ENCODE data around the gene NDST3.

Gene NDST3

GRCh38 chr4:118173126-118173525 is 138.8 kb downstream of the NDST3 start:
- H3K9ac ChIP-seq (ENCODE audit: low read length): no peak overlapping the region
- no peak overlapping the region for H3K4me2 ChIP-seq (ENCODE audit: low read depth, low read length, poor library complexity, severe bottlenecking)
- no peak overlapping the region for H2AFZ ChIP-seq (ENCODE audit: low read depth, low read length, severe bottlenecking)
- H4K20me1 ChIP-seq (ENCODE audit: low read depth, low read length): no peaks in the 10 kb centered on the region
- no peaks in the 10 kb centered on the region for H3K79me2 ChIP-seq (ENCODE audit: insufficient read depth, low read length)
- TF ChIP-seq EZH2phosphoT487 (conservative IDR thresholded peaks at IDR 0.05; ENCODE audit: low read length): no peak
- no peak for TF ChIP-seq CTCF (IDR thresholded peaks at IDR 0.05; ENCODE audit: insufficient read depth, low read length, poor library complexity, severe bottlenecking)
- H3K27me3 ChIP-seq (ENCODE audit: low read length): no peaks in the 10 kb centered on the region
- H3K27ac ChIP-seq (ENCODE audit: low read depth, low read length): no peak overlapping the region
- H3K36me3 ChIP-seq (ENCODE audit: low read length): no peaks in the 10 kb centered on the region
- H3K9me2 ChIP-seq (replicated peaks; ENCODE audit: insufficient read depth, low read length): no peaks in the 10 kb centered on the region
- no peak overlapping the region for H3K4me3 ChIP-seq (ENCODE audit: insufficient read depth, low read length, poor library complexity, severe bottlenecking)
- no peaks in the 10 kb centered on the region for H3F3A ChIP-seq (ENCODE audit: insufficient read depth)
- H3K9me3 ChIP-seq (ENCODE audit: insufficient read depth, low read length): no peaks in the 10 kb centered on the region

DNA sequence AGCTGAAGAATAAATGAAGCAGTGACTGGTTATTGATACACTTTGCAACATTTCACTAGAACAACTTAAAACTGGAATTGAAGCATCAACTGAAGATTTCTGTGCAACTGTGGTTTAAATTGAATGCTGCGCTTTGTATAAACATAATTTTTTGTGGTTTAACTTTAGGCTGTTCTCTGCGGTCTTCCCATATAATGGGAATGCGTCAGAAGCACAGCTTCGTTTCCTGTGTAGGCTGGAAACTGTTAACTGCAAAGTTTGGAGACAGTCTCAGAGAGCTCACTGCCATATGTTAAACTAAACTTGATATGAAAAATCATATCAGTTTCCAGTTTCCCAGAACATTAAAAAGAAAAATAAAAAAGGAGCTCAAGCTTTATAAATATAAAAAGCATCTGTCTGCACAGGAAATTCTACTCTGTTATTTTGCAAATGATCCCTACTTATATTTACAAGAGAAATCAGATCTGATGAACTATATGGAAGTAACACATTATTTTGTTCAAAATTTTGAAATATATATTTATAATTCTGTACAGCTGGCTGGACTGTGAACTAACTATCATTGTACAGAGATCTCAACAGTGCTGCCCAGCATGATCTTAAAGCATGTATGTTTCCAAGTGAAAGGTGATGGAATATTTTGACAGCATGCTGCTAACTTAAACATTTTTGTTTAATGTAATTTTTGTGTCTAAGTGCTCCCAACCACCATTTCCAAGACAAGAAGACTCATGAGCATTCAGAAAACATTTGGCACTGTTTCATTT is 139.9 kb downstream of the NDST3 start:
- Histone ChIP-seq H3K4me2 (ENCODE audit: low read depth, low read length, poor library complexity, severe bottlenecking) (no peak overlapping the region), H3K9me2 (replicated peaks; ENCODE audit: insufficient read depth, low read length) (no peaks in the 10 kb centered on the region), H3K27ac (ENCODE audit: low read depth, low read length) (no peak overlapping the region), H3K4me3 (ENCODE audit: insufficient read depth, low read length, poor library complexity, severe bottlenecking) (no peak overlapping the region), H4K20me1 (ENCODE audit: low read depth, low read length) (no peaks in the 10 kb centered on the region), H3K36me3 (ENCODE audit: low read length) (no peaks in the 10 kb centered on the region), H3K79me2 (ENCODE audit: insufficient read depth, low read length) (no peaks in the 10 kb centered on the region), H3F3A (ENCODE audit: insufficient read depth) (no peaks in the 10 kb centered on the region), H3K9me3 (ENCODE audit: insufficient read depth, low read length) (no peaks in the 10 kb centered on the region), H2AFZ (ENCODE audit: low read depth, low read length, severe bottlenecking) (no peak overlapping the region), H3K9ac (ENCODE audit: low read length) (no peak overlapping the region), H3K27me3 (ENCODE audit: low read length) (no peaks in the 10 kb centered on the region)
- no peak for TF ChIP-seq EZH2phosphoT487 (conservative IDR thresholded peaks at IDR 0.05; ENCODE audit: low read length)
- no peak for TF ChIP-seq CTCF (IDR thresholded peaks at IDR 0.05; ENCODE audit: insufficient read depth, low read length, poor library complexity, severe bottlenecking)

GRCh38 chr4:118175506-118175905 is 141.2 kb downstream of the NDST3 start:
- Histone ChIP-seq H3K79me2 (ENCODE audit: insufficient read depth, low read length) (no peaks in the 10 kb centered on the region), H3K4me3 (ENCODE audit: insufficient read depth, low read length, poor library complexity, severe bottlenecking) (no peak overlapping the region), H4K20me1 (ENCODE audit: low read depth, low read length) (no peaks in the 10 kb centered on the region), H3K9me2 (replicated peaks; ENCODE audit: insufficient read depth, low read length) (no peaks in the 10 kb centered on the region), H3K9me3 (ENCODE audit: insufficient read depth, low read length) (no peaks in the 10 kb centered on the region), H3K27me3 (ENCODE audit: low read length) (no peaks in the 10 kb centered on the region), H3K36me3 (ENCODE audit: low read length) (no peaks in the 10 kb centered on the region), H2AFZ (ENCODE audit: low read depth, low read length, severe bottlenecking) (no peak overlapping the region), H3K9ac (ENCODE audit: low read length) (no peak overlapping the region), H3K27ac (ENCODE audit: low read depth, low read length) (no peak overlapping the region), H3K4me2 (ENCODE audit: low read depth, low read length, poor library complexity, severe bottlenecking) (no peak overlapping the region), H3F3A (ENCODE audit: insufficient read depth) (no peaks in the 10 kb centered on the region)
- no peak for TF ChIP-seq CTCF (IDR thresholded peaks at IDR 0.05; ENCODE audit: insufficient read depth, low read length, poor library complexity, severe bottlenecking)
- TF ChIP-seq EZH2phosphoT487 (conservative IDR thresholded peaks at IDR 0.05; ENCODE audit: low read length): no peak

Measured in SU-DHL-6 (cell line).